Measurements from ENCODE around the gene CENPM. TPM values are rescaled to one million over a fixed set of nuclear protein-coding genes. Genes with fewer than 3 reads are reported as not detected.

The CENPM gene
- polyA plus RNA-seq, 1 donor from 2014 or later, result 2.1 TPM

- H4K20me1 ChIP-seq (ENCODE audit: insufficient read depth), result no peaks in the 10 kb centered on the region
- no peak overlapping the region for H3K4me2 ChIP-seq (ENCODE audit: low read length)
- no peak overlapping the region for H3K9ac ChIP-seq (ENCODE audit: low read length)
- H3K27ac ChIP-seq (ENCODE audit: low read length), result no peak overlapping the region
- H2AFZ ChIP-seq (ENCODE audit: low read depth, low read length), result no peak overlapping the region
- H3K4me3 ChIP-seq (ENCODE audit: low read length), result no peak overlapping the region
- TF ChIP-seq MXI1 (conservative IDR thresholded peaks at IDR 0.05; ENCODE audit: poor library complexity, severe bottlenecking) (no peak), REST (IDR thresholded peaks at IDR 0.05; ENCODE audit: borderline replicate concordance) (no peak)
- no peaks in the 10 kb centered on the region for H3K36me3 ChIP-seq (ENCODE audit: insufficient read depth, low read length)
- no peaks in the 10 kb centered on the region for H3K9me3 ChIP-seq (ENCODE audit: low read length)
- H3F3A ChIP-seq (ENCODE audit: insufficient read depth, low read length, poor library complexity, severe bottlenecking), result no peaks in the 10 kb centered on the region
- no peaks in the 10 kb centered on the region for H3K9me2 ChIP-seq (ENCODE audit: insufficient read depth, low read length)
- no peaks in the 10 kb centered on the region for H3K79me2 ChIP-seq (replicated peaks; ENCODE audit: insufficient read depth, low read length)
- H3K27me3 ChIP-seq (ENCODE audit: insufficient read depth, low read depth, low read length), result no peaks in the 10 kb centered on the region
Observed at GRCh38 chr22:41963453-41964111, 16.6 kb upstream of the CENPM start.

DNA sequence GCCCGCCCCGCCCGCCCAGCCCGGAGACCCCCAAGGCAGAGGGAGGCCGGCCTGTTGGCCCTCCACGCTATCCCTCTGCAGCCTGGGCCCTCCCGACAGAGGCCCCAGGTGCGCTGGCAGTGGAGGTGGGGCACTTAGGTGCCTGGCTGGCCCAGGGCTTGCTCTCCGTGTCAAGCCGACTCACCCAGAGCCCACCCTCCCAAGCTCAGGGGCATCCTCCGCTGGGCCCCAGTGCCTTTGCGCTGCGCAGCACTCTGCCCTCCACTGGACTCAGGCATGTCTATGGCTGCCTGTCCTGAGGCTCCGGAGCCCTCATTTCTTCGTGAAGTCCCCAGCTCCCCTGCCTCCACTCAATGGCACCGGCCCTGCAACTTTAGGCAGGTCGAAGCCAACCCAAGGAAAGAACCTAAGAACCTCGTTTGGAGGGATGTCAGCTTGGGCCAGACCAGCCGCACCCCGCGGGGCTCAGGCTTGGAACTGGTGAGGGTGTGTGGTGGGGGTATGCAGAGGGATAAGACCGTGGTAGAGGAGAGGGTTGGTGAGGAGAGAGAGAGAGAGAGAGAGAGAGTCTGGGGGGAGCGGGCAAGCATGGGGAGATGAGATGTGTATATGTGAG, 11.1 kb upstream of the CENPM start:
- no peaks in the 10 kb centered on the region for H3K36me3 ChIP-seq (ENCODE audit: insufficient read depth, low read length)
- H3K4me3 ChIP-seq (ENCODE audit: low read length), result no peak overlapping the region
- H3K9me3 ChIP-seq (ENCODE audit: low read length), result no peaks in the 10 kb centered on the region
- H4K20me1 ChIP-seq (ENCODE audit: insufficient read depth), result no peaks in the 10 kb centered on the region
- no peaks in the 10 kb centered on the region for H3K79me2 ChIP-seq (replicated peaks; ENCODE audit: insufficient read depth, low read length)
- H3K9ac ChIP-seq (ENCODE audit: low read length), result no peak overlapping the region
- no peaks in the 10 kb centered on the region for H3F3A ChIP-seq (ENCODE audit: insufficient read depth, low read length, poor library complexity, severe bottlenecking)
- H3K27me3 ChIP-seq (ENCODE audit: insufficient read depth, low read depth, low read length), result no peaks in the 10 kb centered on the region
- H3K9me2 ChIP-seq (ENCODE audit: insufficient read depth, low read length), result no peaks in the 10 kb centered on the region
- TF ChIP-seq SMC3 (conservative IDR thresholded peaks at IDR 0.05; ENCODE audit: poor library complexity), result no peak
- no peak for TF ChIP-seq EP300 (conservative IDR thresholded peaks at IDR 0.05; ENCODE audit: poor library complexity, severe bottlenecking)
- no peak for TF ChIP-seq RAD21 (conservative IDR thresholded peaks at IDR 0.05)
- TF ChIP-seq MXI1 (conservative IDR thresholded peaks at IDR 0.05; ENCODE audit: poor library complexity, severe bottlenecking), result no peak
- TF ChIP-seq TAF1 (IDR thresholded peaks at IDR 0.05; ENCODE audit: low read depth), result no peak
- no peak overlapping the region for H3K27ac ChIP-seq (ENCODE audit: low read length)
- H2AFZ ChIP-seq (ENCODE audit: low read depth, low read length), result no peak overlapping the region
- H3K4me2 ChIP-seq (ENCODE audit: low read length), result no peak overlapping the region

DNA sequence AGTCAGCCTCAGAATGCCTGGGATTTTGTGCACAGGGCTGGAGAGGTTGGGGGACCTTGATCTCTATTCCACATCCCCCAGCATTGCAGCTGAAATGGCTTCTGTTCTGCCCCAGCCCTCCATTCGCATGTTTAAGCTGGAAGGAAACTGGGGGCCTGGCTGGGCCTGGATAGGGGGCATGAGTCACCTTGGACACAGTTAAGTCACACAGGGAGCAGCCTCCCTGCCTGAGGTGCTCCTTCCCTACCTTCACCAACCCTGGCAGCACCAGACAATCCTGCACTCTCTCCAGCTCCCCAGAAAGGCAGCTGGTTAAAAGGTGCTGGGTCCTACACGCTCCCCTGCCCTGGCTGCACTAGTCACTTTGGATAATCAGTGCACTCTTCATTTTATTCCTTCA, 5.8 kb upstream of the CENPM start:
- Histone ChIP-seq H3K4me3 (ENCODE audit: low read length) (peak overlapping the region; percentile 60), H3K9ac (ENCODE audit: low read length) (peak overlapping the region; percentile 73)

More for the DNA sequence above, 5.8 kb upstream of the CENPM start:
- Histone ChIP-seq H3K36me3 (ENCODE audit: insufficient read depth, low read length) (no peaks in the 10 kb centered on the region), H3F3A (ENCODE audit: insufficient read depth, low read length, poor library complexity, severe bottlenecking) (no peaks in the 10 kb centered on the region), H3K27ac (ENCODE audit: low read length) (peak overlapping the region; percentile 97), H2AFZ (ENCODE audit: low read depth, low read length) (peak overlapping the region; percentile 17), H3K9me2 (ENCODE audit: insufficient read depth, low read length) (no peaks in the 10 kb centered on the region), H3K9me3 (ENCODE audit: low read length) (no peaks in the 10 kb centered on the region), H4K20me1 (ENCODE audit: insufficient read depth) (no peaks in the 10 kb centered on the region), H3K79me2 (replicated peaks; ENCODE audit: insufficient read depth, low read length) (no peaks in the 10 kb centered on the region), H3K4me2 (ENCODE audit: low read length) (peak overlapping the region; percentile 57), H3K27me3 (ENCODE audit: insufficient read depth, low read depth, low read length) (no peaks in the 10 kb centered on the region)
- TF ChIP-seq REST (IDR thresholded peaks at IDR 0.05; ENCODE audit: borderline replicate concordance) (no peak), EP300 (conservative IDR thresholded peaks at IDR 0.05; ENCODE audit: poor library complexity, severe bottlenecking) (no peak), RAD21 (conservative IDR thresholded peaks at IDR 0.05) (no peak), SMC3 (conservative IDR thresholded peaks at IDR 0.05; ENCODE audit: poor library complexity) (no peak), POLR2AphosphoS5 (IDR thresholded peaks at IDR 0.05) (no peak), TAF1 (IDR thresholded peaks at IDR 0.05; ENCODE audit: low read depth) (no peak)

Data from neural cell (in vitro differentiated cells).